GDM1 (cell line): ENCODE measurements around the gene COLQ.

Experiments
- DNase-seq: peaks from one replicate; lab custom pipeline; 2025; lab: John Stamatoyannopoulos, UW

Gene COLQ

GRCh38 chr3:15520185-15520584, 1.3 kb downstream of the COLQ start:
- no peak for DNase-seq

DNA sequence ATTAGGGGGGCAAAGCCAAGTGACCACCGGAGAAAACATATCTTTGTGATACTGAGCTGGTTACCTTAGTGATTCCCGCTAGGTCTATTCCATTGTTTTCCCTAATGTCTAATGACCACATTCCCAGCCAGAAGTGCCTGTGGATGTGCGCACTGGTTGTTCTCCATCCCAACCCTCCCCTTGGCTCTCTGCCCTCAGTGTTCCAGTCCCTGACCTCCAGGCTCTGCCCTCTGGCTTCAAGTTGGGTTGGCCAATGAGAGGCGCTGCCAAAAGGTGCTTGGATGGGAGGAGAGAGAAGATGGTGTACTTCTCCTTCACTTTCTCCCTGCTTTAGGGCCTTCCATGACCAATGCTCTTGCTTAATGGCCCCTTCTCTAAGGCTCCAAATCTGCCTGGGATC, 2.4 kb downstream of the COLQ start:
- DNase-seq, result no peak

DNA sequence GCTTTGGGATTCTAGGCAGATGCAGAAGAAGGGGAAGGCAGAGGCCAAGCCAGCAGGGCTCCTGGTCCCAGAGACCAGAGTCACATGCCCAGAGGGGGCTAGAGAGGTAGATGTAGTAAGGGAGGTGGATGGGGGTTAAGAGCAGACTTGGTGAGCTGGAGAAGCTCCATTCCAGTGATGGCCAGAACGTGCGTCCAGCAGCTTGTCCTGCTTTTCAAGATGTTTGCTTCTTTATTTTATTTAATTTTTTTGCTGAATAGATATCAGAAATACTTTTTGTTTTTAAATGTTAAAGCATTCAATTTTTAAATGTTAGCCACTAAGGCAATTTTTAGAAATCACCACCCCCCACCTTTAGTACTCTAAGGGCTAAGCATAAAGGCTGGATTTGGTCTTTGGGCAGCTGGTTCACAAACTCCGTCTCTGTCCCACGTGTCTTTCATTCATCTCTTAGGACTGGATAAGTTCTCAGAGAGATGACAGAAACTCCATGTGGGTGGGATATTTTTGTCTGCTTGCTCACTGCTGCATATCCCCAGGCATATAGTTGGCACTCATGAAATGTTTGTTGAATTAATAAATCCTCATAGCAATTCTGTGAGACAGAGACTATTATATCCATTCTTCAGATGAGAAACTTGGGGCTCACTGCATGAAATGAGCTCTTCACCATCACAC, 6.7 kb downstream of the COLQ start:
- DNase-seq, result no peak

- DNase-seq, result no peak
Observed at GRCh38 chr3:15513810-15514662, 7.5 kb downstream of the COLQ start.

GRCh38 chr3:15513116-15513515, 8.4 kb downstream of the COLQ start:
- no peak for DNase-seq

- no peak for DNase-seq
Observed at GRCh38 chr3:15512166-15512565, 9.3 kb downstream of the COLQ start.

GRCh38 chr3:15511156-15511555, 10.3 kb downstream of the COLQ start:
- DNase-seq, result no peak

- DNase-seq, result no peak
Observed at GRCh38 chr3:15510493-15510892, 11.0 kb downstream of the COLQ start.

DNA sequence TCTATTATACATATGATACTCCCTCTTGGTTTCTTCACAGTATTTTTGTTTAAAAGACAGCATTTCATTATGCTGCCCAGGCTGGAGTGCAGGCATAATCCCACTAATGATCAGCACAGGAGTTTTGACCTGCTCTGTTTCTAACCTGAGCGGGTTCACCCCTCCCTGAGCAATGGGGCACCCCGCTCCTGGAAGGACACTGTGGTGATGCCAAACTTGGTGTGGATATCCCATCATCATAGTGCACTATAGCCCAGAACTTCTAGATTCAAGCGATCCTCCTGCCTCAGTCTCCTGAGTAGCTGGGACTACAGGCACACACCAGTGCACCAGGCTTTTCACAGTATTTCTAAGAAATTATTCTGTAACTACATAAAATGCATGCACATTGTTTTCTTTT, 14.9 kb downstream of the COLQ start:
- DNase-seq, result no peak

GRCh38 chr3:15505479-15506165, 15.9 kb downstream of the COLQ start:
- no peak for DNase-seq

GRCh38 chr3:15502616-15503015, 18.9 kb downstream of the COLQ start:
- no peak for DNase-seq

GRCh38 chr3:15501126-15501525, 20.4 kb downstream of the COLQ start:
- no peak for DNase-seq

DNA sequence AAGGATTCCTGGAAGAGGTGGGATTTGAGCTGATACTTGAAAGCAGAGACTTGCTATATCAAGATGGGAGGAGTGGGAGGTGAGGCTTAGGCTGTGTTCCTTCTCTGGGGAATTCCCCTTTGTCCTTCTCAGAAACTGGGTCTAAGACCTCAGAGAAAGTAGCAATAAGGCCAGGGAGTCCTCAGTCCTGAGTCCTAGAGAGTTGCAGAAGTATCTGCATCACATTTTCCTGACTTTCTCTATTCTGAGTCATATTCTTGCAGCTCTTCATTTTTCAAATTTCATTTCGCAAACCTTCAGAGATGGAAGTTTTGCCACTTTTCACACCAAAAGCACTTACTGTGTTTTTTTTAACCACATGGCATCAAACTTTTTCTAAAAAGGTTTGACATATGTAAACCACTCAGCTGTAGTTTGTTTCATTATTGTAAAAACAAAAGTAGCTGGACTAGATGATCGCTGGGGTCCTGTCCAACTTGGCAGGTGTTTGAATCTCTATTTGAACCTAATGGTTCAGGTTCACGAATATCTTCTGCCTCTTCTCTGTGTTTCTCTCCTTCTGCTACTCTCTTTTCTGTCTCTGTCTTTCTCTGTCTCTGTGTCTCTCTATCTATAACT, 21.3 kb downstream of the COLQ start:
- DNase-seq, result no peak

- DNase-seq, result no peak
Observed at GRCh38 chr3:15499536-15499935, 22.0 kb downstream of the COLQ start.

GRCh38 chr3:15498431-15499214, 22.9 kb downstream of the COLQ start:
- no peak for DNase-seq

- DNase-seq, result no peak
Observed at GRCh38 chr3:15497964-15498363, 23.5 kb downstream of the COLQ start.

DNA sequence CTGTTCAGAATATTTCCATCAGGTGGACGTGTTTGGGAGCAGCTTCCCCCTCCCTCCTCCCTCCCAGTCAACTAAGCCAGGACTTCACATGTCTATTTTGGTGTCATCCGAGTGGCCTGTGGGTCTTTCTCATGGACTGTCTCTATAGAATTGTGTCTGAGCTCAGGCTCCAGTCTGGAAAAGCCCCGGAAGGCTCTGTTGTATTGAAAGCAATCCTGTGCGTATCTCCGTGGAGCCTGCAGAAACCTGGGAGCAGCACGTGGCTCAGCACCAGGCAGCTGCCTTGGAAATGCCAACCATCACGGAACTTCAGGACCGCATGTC, 25.2 kb downstream of the COLQ start:
- DNase-seq, result no peak

- no peak for DNase-seq
Observed at GRCh38 chr3:15495461-15496340, 25.8 kb downstream of the COLQ start.

DNA sequence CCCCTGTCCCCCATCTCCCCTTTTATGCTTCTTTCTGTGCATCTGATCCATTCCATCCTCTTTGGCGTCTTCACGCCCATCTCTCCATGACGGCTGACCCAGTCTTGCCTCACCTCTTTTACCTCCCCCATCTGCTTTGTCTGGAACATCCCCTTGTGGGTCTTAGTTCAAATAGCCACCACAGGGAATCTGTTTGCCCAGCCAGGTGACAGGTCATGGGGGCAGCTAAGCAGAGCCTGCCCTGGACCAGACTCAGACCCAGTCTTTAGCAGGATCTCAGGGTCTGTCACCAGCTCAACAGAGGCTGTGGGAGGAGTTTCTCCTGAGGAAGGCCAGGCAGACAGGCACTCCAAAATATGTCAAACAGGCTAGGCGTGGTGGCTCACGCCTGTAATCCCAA, 28.1 kb downstream of the COLQ start:
- DNase-seq, result no peak

GRCh38 chr3:15492847-15493360, 28.6 kb downstream of the COLQ start:
- DNase-seq, result no peak

- no peak for DNase-seq
Observed at GRCh38 chr3:15491143-15491542, 30.4 kb downstream of the COLQ start.
